NCI-H1694 (cell line): Measurements from ENCODE around the gene UBR4.

Source experiments
- DNase-seq: peaks from one replicate; lab custom pipeline; 2025; lab: John Stamatoyannopoulos, UW

The UBR4 gene

GRCh38 chr1:19091196-19091953 lies 118.7 kb downstream of the UBR4 start:
- DNase-seq, result no peak

GRCh38 chr1:19089524-19089923 lies 120.5 kb downstream of the UBR4 start:
- DNase-seq, result no peak

GRCh38 chr1:19088717-19089442 lies 121.2 kb downstream of the UBR4 start:
- DNase-seq, result no peak

- DNase-seq, result no peak
Measured at GRCh38 chr1:19087737-19088594, 122.1 kb downstream of the UBR4 start.

- no peak for DNase-seq
Measured at GRCh38 chr1:19087017-19087736, 122.9 kb downstream of the UBR4 start.

GRCh38 chr1:19086176-19086875 lies 123.7 kb downstream of the UBR4 start:
- no peak for DNase-seq

- DNase-seq, result no peak
Measured at GRCh38 chr1:19084206-19084738, 125.8 kb downstream of the UBR4 start.

GRCh38 chr1:19083081-19083480 lies 127.0 kb downstream of the UBR4 start:
- no peak for DNase-seq

- no peak for DNase-seq
Measured at GRCh38 chr1:19081218-19081893, 128.7 kb downstream of the UBR4 start.

GRCh38 chr1:19080721-19081120 lies 129.3 kb downstream of the UBR4 start:
- no peak for DNase-seq

- no peak for DNase-seq
Measured at GRCh38 chr1:19079541-19080472, 130.3 kb downstream of the UBR4 start.

- DNase-seq, result no peak
Measured at GRCh38 chr1:19078536-19078935, 131.5 kb downstream of the UBR4 start.

- no peak for DNase-seq
Measured at GRCh38 chr1:19076841-19077616, 133.0 kb downstream of the UBR4 start.

- no peak for DNase-seq
Measured at GRCh38 chr1:19074902-19075721, 135.0 kb downstream of the UBR4 start.

- no peak for DNase-seq
Measured at GRCh38 chr1:19074361-19074901, 135.6 kb downstream of the UBR4 start.

- DNase-seq, result no peak
Measured at GRCh38 chr1:19073311-19074186, 136.5 kb downstream of the UBR4 start.
